UCSD-AML1 (cell line): ENCODE measurements around the gene RNPS1.

ENCODE experiments used
- DNase-seq: peaks from one replicate; lab custom pipeline; 2025; ENCODE audit not compliant: unreplicated experiment; lab: John Stamatoyannopoulos, UW

RNPS1 gene

GRCh38 chr16:2236337-2237101 lies 31.4 kb downstream of the RNPS1 start, which contains the start of gene DNASE1L2:
TSS of gene DNASE1L2 (plus strand) at chr16:2236444. CDS start at chr16:2236817, 373 bp downstream.
- DNase-seq, result no peak

- no peak for DNase-seq
Measured at GRCh38 chr16:2235695-2236336, 32.1 kb downstream of the RNPS1 start.

- no peak for DNase-seq
Measured at GRCh38 chr16:2235234-2235651, 32.7 kb downstream of the RNPS1 start.

- DNase-seq, result no peak
Measured at GRCh38 chr16:2234813-2235170, 33.1 kb downstream of the RNPS1 start.

GRCh38 chr16:2233872-2234812 lies 33.8 kb downstream of the RNPS1 start:
- DNase-seq, result no peak

GRCh38 chr16:2233046-2233775 lies 34.7 kb downstream of the RNPS1 start:
- DNase-seq, result no peak

- DNase-seq, result no peak
Measured at GRCh38 chr16:2232094-2232990, 35.6 kb downstream of the RNPS1 start.

GRCh38 chr16:2231016-2231931 lies 36.7 kb downstream of the RNPS1 start:
- DNase-seq, result no peak

GRCh38 chr16:2230376-2230775 lies 37.5 kb downstream of the RNPS1 start:
- DNase-seq, result no peak

GRCh38 chr16:2229632-2230250 lies 38.2 kb downstream of the RNPS1 start:
- no peak for DNase-seq

- DNase-seq, result no peak
Measured at GRCh38 chr16:2229091-2229490, 38.8 kb downstream of the RNPS1 start.

GRCh38 chr16:2228161-2228824 lies 39.6 kb downstream of the RNPS1 start:
- DNase-seq, result no peak

- DNase-seq, result no peak
Measured at GRCh38 chr16:2226918-2227317, 41.0 kb downstream of the RNPS1 start.

- no peak for DNase-seq
Measured at GRCh38 chr16:2226245-2226793, 41.6 kb downstream of the RNPS1 start.

- DNase-seq, result peak; percentile 55
Measured at GRCh38 chr16:2223942-2224486, 43.9 kb downstream of the RNPS1 start.

GRCh38 chr16:2223221-2223941 lies 44.5 kb downstream of the RNPS1 start, which contains the start of gene E4F1:
TSS of gene E4F1 (plus strand) at chr16:2223591. CDS start at chr16:2223614, 23 bp downstream.
- DNase-seq, result peak; percentile 100
